Thymus (tissue), 11 donors: ENCODE results near the gene HS3ST1. TPM values are rescaled to one million over a fixed set of nuclear protein-coding genes. Genes with fewer than 3 reads are reported as not detected.

Source experiments
- DNase-seq, 9 donors: peaks; one replicate each; pipeline ENCODE4 v3.0.0-alpha.2; 2013; ENCODE audit warnings: low spot score in 9 of 9, low read depth in 6 of 9, missing footprints in 1 of 9
- H3K27ac ChIP-seq, 2 donors: one replicate each; pipeline ENCODE4 v1.5.1; 2013; ENCODE audit warnings: control low read depth in 1 of 2, low read depth in 1 of 2, low read length in 1 of 2, mild to moderate bottlenecking in 1 of 2, moderate library complexity in 1 of 2
- H3K27me3 ChIP-seq, 2 donors: one replicate each; pipeline ENCODE4 v1.5.1; 2013; ENCODE audit warnings: low read length in 1 of 2; ENCODE audit not compliant: control insufficient read depth in 2 of 2, insufficient read depth in 1 of 2
- H3K36me3 ChIP-seq, 2 donors: one replicate each; pipeline ENCODE4 v1.5.1; 2013; ENCODE audit warnings: low read length in 1 of 2, mild to moderate bottlenecking in 1 of 2, moderate library complexity in 1 of 2; ENCODE audit not compliant: control insufficient read depth in 2 of 2, insufficient read depth in 2 of 2
- H3K4me1 ChIP-seq, 2 donors: one replicate each; pipeline ENCODE4 v1.5.1; 2013; ENCODE audit warnings: low read length in 2 of 2; ENCODE audit not compliant: control insufficient read depth in 2 of 2, insufficient read depth in 2 of 2
- H3K4me3 ChIP-seq, 2 donors: one replicate each; pipeline ENCODE4 v1.5.1; 2013; ENCODE audit warnings: low read length in 2 of 2, control low read depth in 1 of 2, mild to moderate bottlenecking in 1 of 2
- H3K9me3 ChIP-seq, 2 donors: one replicate each; pipeline ENCODE4 v1.5.1; 2013; ENCODE audit warnings: low read length in 1 of 2, mild to moderate bottlenecking in 1 of 2; ENCODE audit not compliant: control insufficient read depth in 2 of 2, insufficient read depth in 1 of 2
- WGBS: extraction: QIAGEN DNeasy Blood & Tissue Kit; methylation state at CpG from one replicate; pipeline ENCODE4 v1.1.7; 2013; 5-methylcytosine and 5-hydroxymethylcytosine counted together
- polyA plus RNA-seq: library from polyadenylated mRNA; stranded (reverse); fragments of 200-250 nt; gene quantifications from one replicate; pipeline ENCODE4 v1.2.3, GENCODE V29; 2013
- total RNA-seq: library from RNA; stranded (reverse); fragments of 120-200 nt; gene quantifications from one replicate; pipeline ENCODE4 v1.2.4, GENCODE V29; 2013
- donor health status: healthy.

HS3ST1 gene
- total and polyA plus RNA-seq, 2 donors: 0.89 to 1.5 TPM

DNA sequence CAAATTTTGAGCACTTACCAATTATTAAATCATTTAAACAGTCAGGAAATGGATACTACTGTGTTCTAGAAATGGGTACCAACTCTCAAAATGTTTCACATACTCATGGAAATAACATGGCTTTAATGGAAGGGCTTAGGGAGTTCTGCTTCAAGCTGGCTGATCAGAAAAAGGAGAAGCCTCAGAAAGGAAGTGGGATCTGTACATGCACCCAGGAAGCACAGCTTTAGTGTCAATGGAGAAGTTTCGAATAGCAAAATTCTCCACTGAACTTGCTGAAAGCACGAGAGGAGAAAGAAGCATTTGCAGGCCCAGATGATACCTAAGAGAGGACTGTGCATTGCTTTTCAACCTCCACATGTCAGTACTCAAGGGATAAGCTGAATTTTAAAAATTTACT lies 11.1 kb upstream of the HS3ST1 start:
- WGBS: 60% methylated on average over 2 of the region's 2 CpGs
- H3K4me1 ChIP-seq: peaks cover 3 to 5% of the 10 kb centered on the region in 2 donors
- peak in 1 of 9 donors; percentile 14 for DNase-seq
- no peak overlapping the region for H3K27ac ChIP-seq
- H3K4me3 ChIP-seq: no peak overlapping the region
- no peaks in the 10 kb centered on the region for H3K9me3 ChIP-seq
- no peaks in the 10 kb centered on the region for H3K27me3 ChIP-seq
- H3K36me3 ChIP-seq: no peaks in the 10 kb centered on the region

DNA sequence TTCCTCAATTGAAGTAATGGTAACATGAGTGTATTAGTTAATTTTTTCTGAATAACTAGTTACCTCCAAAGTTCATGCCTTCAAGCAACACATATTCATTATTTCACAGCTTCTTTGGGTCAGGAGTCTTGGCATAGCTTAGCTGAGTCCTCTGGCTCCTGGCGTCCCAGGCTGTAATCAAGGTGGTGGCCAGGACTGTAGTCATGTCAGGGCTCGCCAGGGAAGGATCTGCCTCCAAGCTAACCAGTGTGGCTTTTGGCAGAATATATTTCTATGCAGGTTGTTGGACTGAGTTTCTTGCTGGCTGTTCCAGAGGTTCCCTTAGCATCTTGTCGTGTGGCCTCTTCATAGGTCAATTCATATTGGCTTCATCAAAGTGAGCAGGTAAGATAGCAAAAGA lies 10.0 kb upstream of the HS3ST1 start:
- Histone ChIP-seq H3K4me1 (peaks cover 3 to 5% of the 10 kb centered on the region in 2 donors), H3K4me3 (no peak overlapping the region), H3K36me3 (no peaks in the 10 kb centered on the region), H3K27ac (no peak overlapping the region), H3K27me3 (no peaks in the 10 kb centered on the region), H3K9me3 (no peaks in the 10 kb centered on the region)
- no peak for DNase-seq
- WGBS: 94% methylated on average over 3 of the region's 3 CpGs

DNA sequence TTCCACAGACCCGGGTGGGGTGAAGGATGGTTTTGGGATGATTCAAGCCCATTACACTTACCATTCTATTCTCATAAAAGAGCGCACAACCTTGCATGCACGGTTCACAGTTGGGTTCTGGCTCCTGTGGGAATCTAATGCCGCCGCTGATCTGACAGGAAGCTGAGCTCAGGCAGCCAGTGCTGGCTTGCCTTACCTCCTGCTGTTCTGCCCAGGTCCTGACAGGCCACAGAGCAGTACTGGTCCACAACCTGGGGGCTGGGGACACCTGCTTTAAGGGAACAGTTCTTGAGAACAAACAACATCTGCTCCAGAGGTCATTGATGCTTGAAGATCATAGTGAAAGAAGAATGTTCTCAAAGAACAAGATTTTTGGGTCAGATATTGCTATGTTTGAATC lies 8.0 kb upstream of the HS3ST1 start:
- no peaks in the 10 kb centered on the region for H3K36me3 ChIP-seq
- no peak overlapping the region for H3K27ac ChIP-seq
- 96% methylated on average over 5 of the region's 5 CpGs for WGBS
- DNase-seq: no peak
- H3K27me3 ChIP-seq: no peaks in the 10 kb centered on the region
- H3K4me1 ChIP-seq: peaks cover 3 to 5% of the 10 kb centered on the region in 2 donors
- no peak overlapping the region for H3K4me3 ChIP-seq
- no peaks in the 10 kb centered on the region for H3K9me3 ChIP-seq

DNA sequence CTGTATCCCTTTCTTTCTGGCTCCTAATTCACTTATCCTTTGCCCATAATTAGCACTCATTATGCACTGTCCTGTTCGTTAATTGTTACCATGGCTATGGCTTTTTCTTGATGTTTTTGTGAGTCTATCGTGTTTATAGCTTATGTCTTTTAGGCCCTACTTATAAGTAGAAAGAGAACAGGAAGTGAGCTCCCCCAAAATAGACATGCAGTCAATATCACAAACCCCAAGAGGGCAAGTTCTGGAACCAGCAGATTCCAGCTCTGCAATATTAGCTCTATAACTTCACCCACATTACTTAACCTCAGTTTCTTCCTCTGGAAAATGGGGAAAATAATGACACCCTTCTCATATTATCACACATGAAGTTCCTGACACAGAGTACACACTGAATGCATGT lies 7.4 kb upstream of the HS3ST1 start:
- H3K4me1 ChIP-seq: peaks cover 3 to 5% of the 10 kb centered on the region in 2 donors
- no peak for DNase-seq
- no peak overlapping the region for H3K4me3 ChIP-seq
- H3K9me3 ChIP-seq: no peaks in the 10 kb centered on the region
- no peak overlapping the region for H3K27ac ChIP-seq
- WGBS: 74% methylated on average over 2 of the region's 2 CpGs
- no peaks in the 10 kb centered on the region for H3K36me3 ChIP-seq
- no peaks in the 10 kb centered on the region for H3K27me3 ChIP-seq

DNA sequence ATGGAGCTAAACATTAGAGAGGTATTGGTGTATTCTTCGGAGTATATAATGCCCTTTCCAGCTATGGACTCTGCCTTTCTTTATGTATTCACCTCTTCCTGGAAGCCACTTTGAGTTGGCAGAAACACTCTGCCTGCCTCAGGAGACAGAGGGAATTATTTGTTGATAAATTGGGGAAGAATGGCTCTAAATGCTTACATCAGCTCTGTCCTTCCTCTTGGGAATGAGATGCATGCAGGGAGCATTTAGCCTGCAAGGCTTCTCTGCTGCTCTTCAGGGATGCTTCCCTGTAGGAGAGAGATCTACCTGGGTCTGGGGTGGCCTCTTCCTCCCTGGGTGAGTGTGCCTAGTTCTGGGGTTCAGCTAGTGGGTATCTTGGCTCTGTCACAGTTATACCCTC lies 6.9 kb upstream of the HS3ST1 start:
- H3K4me1 ChIP-seq: peaks cover 3 to 5% of the 10 kb centered on the region in 2 donors
- H3K27ac ChIP-seq: no peak overlapping the region
- no peak for DNase-seq
- no peaks in the 10 kb centered on the region for H3K9me3 ChIP-seq
- no peaks in the 10 kb centered on the region for H3K36me3 ChIP-seq
- H3K27me3 ChIP-seq: peaks cover 0 to under 1% of the 10 kb centered on the region in 2 donors
- WGBS: 100% methylated on average over 1 of the region's 1 CpG
- H3K4me3 ChIP-seq: no peak overlapping the region

DNA sequence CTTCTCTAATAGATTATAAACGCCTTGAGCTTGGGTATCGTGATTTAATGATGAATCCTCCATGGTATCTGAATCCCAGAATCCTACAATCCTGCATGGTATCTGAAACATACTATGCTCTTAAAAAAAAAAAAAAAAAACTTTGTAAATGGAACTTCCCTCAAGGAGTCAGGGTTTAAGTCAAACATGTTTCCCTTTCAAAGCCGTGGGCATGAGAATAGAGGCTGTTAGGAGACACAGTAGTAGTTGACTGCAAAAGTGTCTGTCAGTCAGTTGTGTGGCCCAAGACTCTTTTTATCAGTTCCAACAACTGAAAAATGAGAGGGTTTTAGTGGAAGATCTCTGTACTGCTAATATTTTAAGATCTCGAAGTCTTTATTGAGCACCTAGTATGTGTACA lies 2.4 kb upstream of the HS3ST1 start:
- no peak for DNase-seq
- Histone ChIP-seq H3K36me3 (no peaks in the 10 kb centered on the region), H3K4me1 (peaks cover 20 to 36% of the 10 kb centered on the region in 2 donors), H3K27me3 (peaks cover 4 to 41% of the 10 kb centered on the region in 2 donors), H3K4me3 (no peak overlapping the region), H3K27ac (no peak overlapping the region), H3K9me3 (no peaks in the 10 kb centered on the region)
- WGBS: 96% methylated on average over 4 of the region's 4 CpGs

DNA sequence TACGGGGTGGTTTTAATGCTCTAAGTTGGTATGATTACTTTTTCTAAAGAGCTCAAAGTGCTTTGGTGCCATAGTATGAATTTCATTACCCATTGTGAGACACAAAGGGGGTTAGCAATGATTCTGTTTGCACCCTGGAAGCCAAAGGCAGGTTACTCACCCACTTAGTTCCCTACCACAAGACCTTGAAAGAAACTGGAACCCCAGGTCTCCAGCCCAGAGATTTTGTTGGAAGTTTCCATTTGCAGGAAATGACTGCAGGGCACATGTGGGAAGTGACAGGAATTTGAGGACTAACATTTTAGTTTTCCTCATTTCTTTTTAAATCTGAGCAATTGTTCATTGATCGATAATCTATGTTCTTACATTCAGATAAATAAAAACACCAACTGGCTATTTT lies 1.8 kb upstream of the HS3ST1 start:
- Histone ChIP-seq H3K27ac (no peak overlapping the region), H3K36me3 (no peaks in the 10 kb centered on the region), H3K9me3 (no peaks in the 10 kb centered on the region), H3K4me3 (no peak overlapping the region), H3K27me3 (peaks cover 4 to 41% of the 10 kb centered on the region in 2 donors), H3K4me1 (peaks cover 20 to 40% of the 10 kb centered on the region in 2 donors)
- no peak for DNase-seq
- WGBS: 97% methylated on average over 2 of the region's 2 CpGs

DNA sequence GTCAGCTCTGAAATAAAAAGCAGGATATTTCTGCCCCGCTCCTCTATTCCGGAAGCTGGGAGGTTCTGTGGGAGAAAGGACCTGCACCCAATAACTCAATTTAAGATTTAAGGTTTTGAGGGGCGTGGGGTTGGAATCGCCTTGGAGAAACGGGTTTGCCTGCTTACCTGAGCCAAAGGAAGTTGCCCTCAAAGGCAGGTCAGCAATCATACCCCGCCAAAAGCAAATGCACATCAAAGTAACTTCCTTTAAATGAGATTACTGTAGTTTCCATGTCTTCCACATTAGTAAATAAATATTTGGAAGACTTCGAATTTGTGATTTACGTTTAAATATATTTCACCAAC lies 978 bp upstream of the HS3ST1 start:
- WGBS: 47% methylated on average over 8 of the region's 8 CpGs
- H3K27me3 ChIP-seq: peaks cover 4 to 41% of the 10 kb centered on the region in 2 donors
- H3K9me3 ChIP-seq: no peaks in the 10 kb centered on the region
- DNase-seq: no peak
- no peak overlapping the region for H3K27ac ChIP-seq
- peaks cover 20 to 41% of the 10 kb centered on the region in 2 donors for H3K4me1 ChIP-seq
- H3K36me3 ChIP-seq: no peaks in the 10 kb centered on the region
- peak overlapping the region; percentile 60 to 68 for H3K4me3 ChIP-seq

DNA sequence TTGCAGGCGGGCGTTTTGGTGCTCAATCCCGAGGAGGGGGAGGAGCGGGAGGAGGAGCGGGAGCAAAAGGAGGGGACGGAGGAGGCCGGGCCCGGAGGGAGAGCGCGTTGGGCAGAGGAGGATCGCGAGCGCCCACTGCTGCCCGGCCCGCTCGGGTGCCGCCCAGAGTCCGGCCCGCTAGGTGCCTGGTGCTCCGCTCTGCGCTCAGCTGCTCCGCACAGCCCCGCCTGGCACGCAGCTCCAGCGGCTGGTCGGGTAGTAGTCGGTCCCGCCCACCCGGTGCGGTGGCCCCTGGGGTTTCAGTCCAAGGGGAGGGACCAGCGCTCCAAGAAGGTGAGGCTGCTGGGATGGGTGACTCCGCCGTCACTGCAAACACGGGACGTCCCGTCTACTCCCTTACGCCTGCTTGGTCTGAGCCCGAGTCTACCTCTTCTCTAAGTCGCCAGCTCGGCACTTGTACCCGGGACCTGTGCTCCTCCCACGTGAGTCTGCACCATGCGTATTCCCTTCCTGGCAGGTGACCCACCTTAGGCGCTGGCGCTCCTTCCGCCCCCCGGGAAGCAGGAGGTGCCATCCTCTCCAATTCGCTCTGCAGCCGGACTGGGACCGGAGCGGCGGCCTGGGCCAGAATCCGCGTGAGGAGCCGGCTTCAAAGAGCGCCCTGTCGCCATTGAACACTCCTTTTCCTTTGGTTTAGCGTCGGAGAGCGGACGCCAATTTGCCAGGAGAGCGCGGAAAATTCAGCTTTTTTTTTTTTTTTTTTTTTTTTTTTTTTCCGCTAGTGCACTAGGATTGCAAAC lies 405 bp upstream of the HS3ST1 start:
- peaks cover 21 to 46% of the 10 kb centered on the region in 2 donors for H3K4me1 ChIP-seq
- 2% methylated on average over 64 of the region's 64 CpGs for WGBS
- peak in 8 of 9 donors; percentile 33 to 73 (median 48) for DNase-seq
- peaks cover 4 to 41% of the 10 kb centered on the region in 2 donors for H3K27me3 ChIP-seq
- no peaks in the 10 kb centered on the region for H3K9me3 ChIP-seq
- peak overlapping the region; percentile 60 to 68 for H3K4me3 ChIP-seq
- peak overlapping the region in 1 of 2 donors; percentile 33 for H3K27ac ChIP-seq
- H3K36me3 ChIP-seq: no peaks in the 10 kb centered on the region
